COLO668 (cell line): ENCODE measurements around the gene HPS4.

Experiments used
- DNase-seq: peaks from one replicate; lab custom pipeline; 2025; ENCODE audit not compliant: unreplicated experiment; lab: John Stamatoyannopoulos, UW

HPS4 gene

DNA sequence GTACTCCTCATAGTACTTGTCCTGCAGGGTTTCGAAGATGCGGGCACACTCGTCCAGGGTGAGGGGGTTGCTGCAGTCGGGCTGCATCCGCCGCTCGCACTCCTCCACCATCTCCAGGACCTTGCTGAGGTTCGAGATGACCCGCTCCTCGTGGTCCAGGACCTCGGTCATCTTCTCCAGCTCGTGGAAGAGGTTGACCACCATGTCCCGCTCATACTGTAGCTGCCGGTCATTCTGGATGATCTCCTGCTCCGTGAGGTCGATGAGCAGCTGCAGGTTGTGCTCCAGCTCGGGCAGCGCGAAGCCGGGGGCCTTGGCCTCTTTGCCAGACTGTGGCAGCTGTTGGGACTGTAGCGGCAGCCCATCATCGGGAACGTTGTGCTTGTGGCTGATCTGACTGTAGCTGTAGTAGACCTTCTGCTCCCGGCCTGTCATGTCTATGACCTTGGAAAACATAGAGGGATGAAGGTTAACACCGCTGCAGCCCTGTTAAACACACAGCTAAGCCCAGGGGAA lies 15.7 kb upstream of the HPS4 start:
- no peak for DNase-seq

GRCh38 chr22:26496456-26496855 lies 12.9 kb upstream of the HPS4 start:
- DNase-seq, result no peak

DNA sequence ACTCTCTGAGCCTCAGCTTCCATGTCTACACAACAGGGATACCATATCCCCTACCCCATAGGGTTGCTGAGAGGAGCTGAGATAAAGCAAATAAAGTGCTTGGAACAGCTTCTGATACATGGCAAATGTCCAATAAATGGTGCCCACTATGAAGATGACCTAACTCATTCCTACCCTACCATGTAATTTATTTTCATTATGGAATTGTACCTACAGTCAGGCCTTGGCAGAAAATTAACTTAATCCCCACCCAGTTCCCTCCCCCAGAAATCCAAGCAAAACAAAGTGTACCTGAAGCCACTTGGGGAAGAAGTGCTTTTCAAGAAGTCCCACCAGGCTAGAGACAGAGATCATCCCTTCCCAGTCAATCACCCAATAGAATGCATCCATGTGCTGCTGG lies 10.9 kb upstream of the HPS4 start:
- no peak for DNase-seq

GRCh38 chr22:26492220-26492619 lies 8.6 kb upstream of the HPS4 start:
- DNase-seq, result no peak

DNA sequence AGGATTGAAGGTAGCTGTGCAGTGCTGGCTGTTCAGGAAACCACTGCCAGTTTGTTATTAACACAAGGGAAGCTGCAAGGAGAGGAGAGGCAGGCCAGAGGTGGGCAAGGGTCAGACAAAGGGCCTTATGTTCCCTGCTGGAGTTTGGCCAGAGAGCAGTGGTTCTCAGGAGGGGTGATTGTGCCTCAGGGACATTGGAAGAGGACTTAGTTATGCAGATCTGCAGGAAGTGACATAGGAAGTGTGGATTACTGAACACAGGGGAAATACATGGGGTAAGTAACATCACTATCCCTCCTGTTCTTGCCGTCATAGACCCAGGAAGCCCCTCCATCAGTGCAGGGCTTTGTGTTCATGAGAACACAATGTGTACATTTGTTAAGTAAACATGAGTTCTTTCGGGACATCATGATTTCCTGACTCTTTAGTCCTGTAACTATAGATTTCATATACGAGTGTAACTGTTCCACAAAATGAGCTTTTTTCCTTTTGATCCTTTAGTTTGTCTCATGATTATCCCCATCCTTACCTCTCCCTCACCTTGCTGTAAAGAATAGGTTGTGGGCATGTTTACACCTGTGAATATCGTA lies 6.0 kb upstream of the HPS4 start:
- DNase-seq, result no peak

- no peak for DNase-seq
These were observed 4.4 kb upstream of the HPS4 start for GRCh38 chr22:26487996-26488395.

DNA sequence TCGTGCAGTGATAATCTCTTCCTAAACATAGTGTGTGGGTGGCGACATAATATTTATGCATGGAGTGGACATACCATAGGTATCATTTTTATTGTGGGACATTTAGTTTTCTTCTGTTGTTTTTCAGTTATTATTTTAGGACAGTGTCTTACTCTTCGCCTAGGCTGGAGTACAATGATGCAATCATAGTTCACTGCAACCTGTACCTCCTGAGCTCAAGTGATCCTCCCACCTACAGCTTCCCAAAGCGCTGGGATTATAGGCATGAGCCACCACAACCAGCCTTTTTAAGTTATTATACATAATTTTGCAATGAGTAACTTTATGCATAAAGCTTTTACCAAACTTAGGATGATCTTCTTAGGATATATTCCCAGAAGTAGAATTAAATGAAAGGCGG lies 2.8 kb upstream of the HPS4 start:
- DNase-seq, result no peak

DNA sequence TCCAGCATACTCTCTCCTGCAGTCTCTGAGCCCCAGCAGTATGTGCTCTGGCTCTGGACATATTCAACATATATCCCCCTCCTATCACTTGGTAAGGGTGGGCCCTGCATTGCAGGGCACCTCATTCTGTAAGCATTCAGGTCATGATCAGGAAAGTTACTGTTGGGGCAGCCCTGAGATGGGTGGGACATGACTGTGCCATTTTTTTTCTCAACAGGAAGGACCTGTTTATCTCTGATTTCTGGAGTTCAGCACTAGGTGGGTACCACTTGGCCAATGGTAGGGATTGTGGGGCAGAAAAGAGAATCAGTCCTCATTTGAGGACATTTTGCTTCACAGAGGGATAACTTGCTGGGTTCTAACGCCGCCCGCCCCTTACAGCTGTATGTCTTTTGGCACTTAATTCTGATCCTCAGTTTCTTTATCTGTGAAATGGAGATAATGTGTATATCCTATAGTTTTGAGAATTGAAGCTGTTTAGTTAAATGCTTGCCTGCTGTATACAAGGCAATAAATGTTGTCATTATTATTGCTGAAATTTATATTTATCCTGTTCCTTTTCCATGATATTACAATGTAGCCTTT lies 2.3 kb upstream of the HPS4 start:
- DNase-seq, result no peak

DNA sequence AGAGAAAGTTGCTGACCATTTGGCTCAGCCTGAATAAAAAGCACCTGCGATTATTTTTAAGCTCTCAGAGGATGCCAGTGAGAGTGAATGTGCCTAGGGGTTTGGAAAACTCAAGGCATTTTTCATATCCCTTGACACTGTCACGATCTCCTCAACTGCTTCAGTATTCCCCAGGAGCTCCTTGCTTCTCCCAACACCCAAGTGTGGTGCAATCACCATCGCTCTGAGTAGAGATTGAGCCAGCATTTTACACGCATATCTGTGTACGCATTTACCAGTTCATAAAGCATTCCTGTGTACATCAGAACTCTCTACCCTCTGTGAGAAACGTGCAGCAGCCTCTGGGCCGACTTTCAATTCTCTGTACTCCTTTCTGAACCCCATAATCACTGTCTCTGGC lies 1.4 kb upstream of the HPS4 start:
- no peak for DNase-seq

DNA sequence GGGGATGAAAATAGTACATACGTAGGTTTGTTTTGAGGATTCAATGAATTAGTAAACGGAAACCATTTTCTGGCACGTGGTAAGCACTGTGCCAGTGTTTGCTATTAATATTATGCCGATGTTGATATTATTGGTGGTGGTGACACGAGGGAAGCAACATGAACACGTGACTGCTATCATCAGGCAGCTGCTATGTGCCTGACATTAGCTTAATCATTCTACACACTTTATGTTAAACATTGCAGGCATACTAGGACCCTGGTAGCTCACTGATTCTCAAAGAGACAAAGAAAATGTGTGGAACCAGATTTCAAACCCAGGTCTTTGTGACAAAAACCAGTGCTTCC lies 750 bp upstream of the HPS4 start:
- no peak for DNase-seq

DNA sequence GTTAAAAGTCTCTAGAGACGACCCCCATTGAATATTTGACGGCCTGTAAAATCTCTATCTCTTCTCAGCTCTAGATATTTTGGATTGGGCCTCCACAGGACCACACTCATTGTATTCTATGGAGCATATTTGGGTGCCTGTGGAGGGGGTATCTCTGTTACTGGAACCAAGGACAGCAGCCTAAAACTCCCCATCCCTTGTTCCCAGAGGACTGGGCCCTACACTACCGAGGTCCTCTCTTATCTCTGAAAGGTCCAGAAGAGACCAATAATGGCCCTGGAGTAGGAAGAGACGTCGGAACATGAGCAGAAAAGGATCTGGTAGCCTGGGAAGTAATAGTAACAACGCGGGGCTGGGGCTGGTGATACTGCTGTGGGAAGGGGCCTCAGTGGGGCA lies 542 bp downstream of the HPS4 start:
- no peak for DNase-seq

DNA sequence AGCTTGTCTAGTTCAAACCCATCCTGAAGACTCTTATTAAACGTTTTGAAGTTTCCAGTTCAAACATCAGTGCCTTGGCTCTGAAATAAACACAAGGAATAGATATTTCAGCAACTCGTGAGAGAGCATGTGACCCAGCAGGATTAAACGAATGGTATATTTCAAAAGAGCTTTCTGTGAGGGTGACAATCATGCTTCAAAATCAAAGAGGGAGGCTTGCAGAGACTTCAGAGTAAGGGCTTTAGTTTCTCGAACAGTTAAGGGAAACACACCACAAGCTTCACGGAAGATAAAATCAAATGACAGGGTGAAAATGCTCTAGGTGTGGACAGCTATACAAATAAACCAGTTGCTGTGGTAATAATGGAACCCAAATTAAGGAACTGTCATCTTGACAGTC lies 1.4 kb downstream of the HPS4 start:
- DNase-seq, result no peak

DNA sequence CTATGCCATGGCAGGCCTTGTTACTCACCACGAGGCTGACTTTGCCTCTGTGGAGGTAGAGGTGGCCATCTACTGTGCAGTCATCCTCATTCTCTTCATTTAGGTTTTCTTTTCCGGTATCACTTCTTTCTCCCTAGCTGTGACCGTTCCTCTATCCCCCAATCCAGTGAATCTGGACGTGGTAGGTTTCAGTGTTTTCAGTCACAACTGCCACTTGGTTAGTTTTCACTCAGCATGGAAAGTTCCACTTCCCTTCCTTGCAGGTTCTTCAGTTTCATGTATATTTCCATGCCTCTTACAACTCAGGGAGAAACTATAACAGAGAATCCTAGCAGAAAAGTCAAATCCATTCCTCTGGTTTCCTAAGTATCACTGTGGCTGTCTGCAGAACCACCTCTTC lies 1.9 kb downstream of the HPS4 start:
- DNase-seq, result no peak

GRCh38 chr22:26481112-26481693 lies 2.4 kb downstream of the HPS4 start:
- no peak for DNase-seq

GRCh38 chr22:26480611-26480932 lies 3.0 kb downstream of the HPS4 start:
- no peak for DNase-seq

DNA sequence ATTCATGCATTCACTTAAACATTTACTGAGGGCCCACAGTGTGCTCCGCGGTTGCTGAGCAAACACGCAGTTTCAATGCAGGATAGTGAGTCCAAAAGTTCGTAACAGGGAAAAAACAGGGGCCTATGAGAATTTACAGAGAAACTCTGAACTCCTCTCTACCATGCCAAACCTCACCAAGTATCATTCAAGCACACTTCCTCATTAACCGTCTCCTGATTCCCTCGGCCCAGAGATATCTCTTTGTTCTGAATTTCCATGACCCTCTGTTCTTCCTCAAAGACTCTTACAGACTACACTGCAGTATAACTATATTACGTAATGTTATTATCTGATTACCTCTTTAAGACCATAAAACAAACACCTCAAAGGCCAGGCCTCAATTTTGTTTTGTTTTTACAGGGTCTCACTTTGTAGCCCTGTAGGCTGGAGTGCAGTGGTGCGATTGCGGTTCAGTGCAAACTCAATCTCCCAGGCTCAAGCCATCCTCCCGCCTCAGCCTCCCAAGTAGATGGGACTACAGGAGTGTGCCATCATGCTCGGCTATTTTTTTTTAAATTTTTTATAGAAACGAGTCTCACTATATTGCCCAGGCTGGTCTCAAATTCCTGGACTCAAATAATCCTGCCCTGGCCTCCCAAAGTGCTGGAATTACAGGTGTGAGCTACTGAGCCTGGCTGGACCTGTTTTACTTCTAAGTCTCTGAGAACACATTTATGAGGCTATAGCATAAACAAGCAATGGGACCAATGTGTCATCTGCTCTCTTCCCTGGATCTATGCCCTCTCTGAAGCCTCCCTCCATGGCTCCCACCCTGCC lies 3.6 kb downstream of the HPS4 start:
- peak; percentile 18 for DNase-seq

DNA sequence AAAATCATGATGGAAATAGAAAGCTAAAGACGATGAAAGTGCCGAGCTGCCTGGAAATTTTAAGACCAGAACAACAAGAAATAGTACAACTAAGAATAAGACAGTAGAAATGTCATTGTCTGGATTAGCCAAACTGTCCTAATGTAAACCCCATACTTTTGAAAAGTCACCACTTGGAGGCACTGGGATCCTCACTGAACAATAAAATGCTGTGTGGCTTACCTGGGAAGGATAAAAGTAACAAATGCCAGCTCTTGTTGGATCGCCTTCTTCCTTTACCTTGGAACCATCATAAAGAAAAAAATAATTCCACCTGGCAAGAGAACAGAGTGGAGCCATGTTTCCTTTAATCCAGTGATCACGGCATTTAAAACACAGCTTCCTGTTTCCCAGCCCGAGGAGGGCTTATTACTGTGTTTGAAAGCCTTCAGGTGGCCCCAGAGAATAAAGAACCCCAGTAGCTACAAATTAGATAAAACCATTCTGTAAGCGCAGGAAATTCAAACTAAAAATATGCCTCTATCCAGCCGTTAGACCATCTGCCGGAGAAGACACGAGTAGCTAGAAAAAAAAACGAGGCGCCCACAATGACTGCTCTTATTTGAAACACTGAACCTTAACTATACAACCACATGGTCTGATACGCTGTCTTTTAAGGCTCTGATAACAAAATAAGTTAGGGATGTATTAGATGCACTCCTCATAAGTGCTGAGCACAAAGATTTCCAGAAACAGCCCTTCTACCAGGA lies 4.4 kb downstream of the HPS4 start:
- peak; percentile 10 for DNase-seq

DNA sequence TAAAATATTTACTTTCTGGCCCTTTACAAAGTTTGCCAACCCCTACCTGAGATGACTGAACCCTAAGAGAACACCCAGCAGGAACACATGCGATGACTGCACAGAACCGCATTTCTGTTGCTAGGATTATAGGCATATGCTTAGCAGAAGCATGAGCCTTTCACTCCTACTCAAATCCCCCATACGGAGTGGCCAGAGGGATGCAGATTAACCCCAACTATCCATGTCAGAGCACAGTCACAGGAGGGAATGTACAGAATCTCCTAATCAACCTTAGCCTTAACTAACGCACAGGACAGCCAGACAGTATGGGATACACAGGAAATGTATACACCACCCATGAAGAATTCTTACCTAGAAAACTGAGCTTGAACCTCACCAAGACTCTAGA lies 6.2 kb downstream of the HPS4 start:
- no peak for DNase-seq

GRCh38 chr22:26476705-26477340 lies 6.8 kb downstream of the HPS4 start:
- DNase-seq, result no peak

DNA sequence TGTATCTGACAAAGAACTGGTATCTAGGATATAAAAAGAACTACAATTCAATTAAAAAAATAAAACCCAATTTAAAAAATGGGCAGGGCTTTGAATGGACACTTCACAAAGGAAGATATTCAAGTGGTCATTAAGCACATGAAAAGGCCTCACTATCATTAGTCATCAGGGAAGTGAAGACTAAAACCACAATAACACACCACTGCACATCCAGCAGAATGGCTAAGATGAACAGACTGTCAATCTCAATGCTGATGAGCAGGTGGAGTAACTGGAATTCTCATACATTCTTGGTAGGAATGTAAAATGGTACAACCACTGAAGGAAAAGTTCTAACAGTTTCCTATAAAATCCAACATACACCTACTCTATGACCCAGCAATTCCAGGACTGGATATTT lies 8.9 kb downstream of the HPS4 start:
- no peak for DNase-seq

- peak; percentile 37 for DNase-seq
These were observed 12.1 kb downstream of the HPS4 start for GRCh38 chr22:26471522-26471921.
